ENCODE data around the gene NRP2.

Gene NRP2

DNA sequence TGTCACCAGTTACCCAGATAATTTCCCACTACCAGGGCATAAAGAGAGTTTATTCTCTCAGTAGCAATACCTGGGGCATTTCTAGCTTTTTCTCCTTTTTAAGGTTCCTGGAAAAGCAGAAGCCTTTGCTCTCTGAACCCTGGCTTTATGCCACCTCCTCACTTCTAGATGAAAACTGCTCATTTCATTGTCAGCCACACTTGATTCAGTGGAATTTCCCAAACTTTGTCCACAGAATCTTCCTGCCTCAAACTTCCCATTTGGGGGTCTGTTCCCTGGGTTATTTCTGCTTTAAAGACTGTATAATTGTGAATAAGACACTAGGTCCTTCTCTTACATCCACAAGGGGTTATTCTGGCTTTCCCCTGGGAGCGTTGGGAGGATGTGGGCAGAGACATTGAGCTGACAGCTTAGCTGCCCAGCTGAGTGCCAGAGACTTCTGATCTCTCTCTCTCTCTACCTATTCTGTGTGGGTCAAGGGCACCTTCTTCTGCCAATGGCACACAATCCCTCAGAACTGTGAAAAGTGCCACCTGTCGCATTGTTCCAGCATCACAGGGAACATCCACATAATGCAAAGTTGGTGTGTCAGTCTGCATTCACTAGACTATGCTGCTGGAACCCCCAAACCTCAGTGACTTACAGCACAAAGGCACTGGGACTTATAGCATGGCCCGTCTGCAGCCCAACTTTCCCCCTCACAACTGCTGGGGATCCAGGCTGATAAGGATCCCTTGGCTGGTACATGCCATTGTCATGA lies 19.9 kb upstream of the NRP2 start:
- H3K4me3 ChIP-seq (replicated peaks in 1 of 2; ENCODE audit: low read depth in 2 of 2, low read length in 2 of 2): no peak overlapping the region
- DNase-seq (ENCODE audit: low read depth in 2 of 2): no peak
- TF ChIP-seq, protein P1, sequence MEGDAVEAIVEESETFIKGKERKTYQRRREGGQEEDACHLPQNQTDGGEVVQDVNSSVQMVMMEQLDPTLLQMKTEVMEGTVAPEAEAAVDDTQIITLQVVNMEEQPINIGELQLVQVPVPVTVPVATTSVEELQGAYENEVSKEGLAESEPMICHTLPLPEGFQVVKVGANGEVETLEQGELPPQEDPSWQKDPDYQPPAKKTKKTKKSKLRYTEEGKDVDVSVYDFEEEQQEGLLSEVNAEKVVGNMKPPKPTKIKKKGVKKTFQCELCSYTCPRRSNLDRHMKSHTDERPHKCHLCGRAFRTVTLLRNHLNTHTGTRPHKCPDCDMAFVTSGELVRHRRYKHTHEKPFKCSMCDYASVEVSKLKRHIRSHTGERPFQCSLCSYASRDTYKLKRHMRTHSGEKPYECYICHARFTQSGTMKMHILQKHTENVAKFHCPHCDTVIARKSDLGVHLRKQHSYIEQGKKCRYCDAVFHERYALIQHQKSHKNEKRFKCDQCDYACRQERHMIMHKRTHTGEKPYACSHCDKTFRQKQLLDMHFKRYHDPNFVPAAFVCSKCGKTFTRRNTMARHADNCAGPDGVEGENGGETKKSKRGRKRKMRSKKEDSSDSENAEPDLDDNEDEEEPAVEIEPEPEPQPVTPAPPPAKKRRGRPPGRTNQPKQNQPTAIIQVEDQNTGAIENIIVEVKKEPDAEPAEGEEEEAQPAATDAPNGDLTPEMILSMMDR (IDR thresholded peaks at IDR 0.05; ENCODE audit: low read depth, low read length): no peak

DNA sequence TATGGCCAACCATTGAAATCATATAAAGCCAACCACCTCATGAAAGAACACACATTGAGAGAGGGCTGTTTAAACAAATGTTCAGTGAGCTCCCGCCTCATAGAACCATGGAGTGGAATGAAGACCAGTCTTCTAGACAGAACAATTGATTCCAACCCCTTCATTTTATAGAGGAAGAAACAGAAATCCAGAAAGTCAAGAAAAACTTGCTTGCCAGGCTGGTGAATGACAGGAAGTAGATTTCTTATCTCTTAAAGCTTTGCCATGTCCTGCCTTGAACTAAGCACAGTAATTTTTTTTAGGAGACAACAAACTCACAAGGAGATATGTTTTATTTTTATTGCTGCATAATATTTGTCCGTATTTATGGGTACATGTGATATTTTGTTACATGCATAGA lies 16.5 kb upstream of the NRP2 start:
- no peak overlapping the region for H3K4me3 ChIP-seq (replicated peaks in 1 of 2; ENCODE audit: low read depth in 2 of 2, low read length in 2 of 2)
- TF ChIP-seq, protein P1 (IDR thresholded peaks at IDR 0.05; ENCODE audit: low read depth, low read length): no peak
- no peak for DNase-seq (ENCODE audit: low read depth in 2 of 2)

GRCh38 chr2:205670292-205670691 lies 12.0 kb upstream of the NRP2 start:
- no peak overlapping the region for H3K4me3 ChIP-seq (replicated peaks in 1 of 2; ENCODE audit: low read depth in 2 of 2, low read length in 2 of 2)
- TF ChIP-seq, protein P1 (IDR thresholded peaks at IDR 0.05; ENCODE audit: low read depth, low read length): no peak
- no peak for DNase-seq (ENCODE audit: low read depth in 2 of 2)

- TF ChIP-seq, protein P1 (IDR thresholded peaks at IDR 0.05; ENCODE audit: low read depth, low read length): no peak
- DNase-seq (ENCODE audit: low read depth in 2 of 2): no peak
- H3K4me3 ChIP-seq (replicated peaks in 1 of 2; ENCODE audit: low read depth in 2 of 2, low read length in 2 of 2): no peak overlapping the region
These were observed 9.0 kb upstream of the NRP2 start for GRCh38 chr2:205673312-205673711.

GRCh38 chr2:205675861-205676516 lies 6.3 kb upstream of the NRP2 start:
- DNase-seq (ENCODE audit: low read depth in 2 of 2): peak; percentile 86 to 87
- TF ChIP-seq, protein P1 (IDR thresholded peaks at IDR 0.05; ENCODE audit: low read depth, low read length): peak; percentile 80
- H3K4me3 ChIP-seq (replicated peaks in 1 of 2; ENCODE audit: low read depth in 2 of 2, low read length in 2 of 2): no peak overlapping the region

DNA sequence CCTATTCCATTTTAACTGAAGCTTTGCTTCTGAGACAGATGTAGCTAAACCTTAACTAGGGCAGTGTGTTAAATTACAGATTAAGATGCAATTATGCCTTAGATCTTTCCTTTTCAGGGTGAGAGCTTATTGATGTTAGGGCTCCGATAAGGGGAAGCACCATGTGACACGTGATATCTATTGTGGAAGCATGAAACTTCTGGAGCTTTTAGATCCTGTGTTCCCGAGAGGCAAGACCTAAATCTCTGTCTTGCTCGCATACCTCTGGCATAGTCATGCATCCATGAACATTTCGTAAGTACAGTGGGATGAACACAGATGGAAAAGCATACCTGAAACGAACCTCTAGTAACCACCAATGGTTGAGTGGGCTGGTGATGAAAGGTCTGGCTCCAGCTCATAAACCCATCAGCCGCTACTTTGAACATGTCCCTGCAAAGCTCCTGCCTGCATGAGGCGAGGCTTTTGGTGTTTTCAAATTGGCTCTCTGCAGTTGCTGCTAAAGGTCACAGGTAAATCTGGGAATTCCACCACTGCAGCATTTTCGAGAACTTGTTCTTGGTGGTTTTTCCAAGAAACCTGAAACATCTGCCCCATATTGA lies 3.7 kb upstream of the NRP2 start:
- no peak overlapping the region for H3K4me3 ChIP-seq (replicated peaks in 1 of 2; ENCODE audit: low read depth in 2 of 2, low read length in 2 of 2)
- TF ChIP-seq, protein P1 (IDR thresholded peaks at IDR 0.05; ENCODE audit: low read depth, low read length): no peak
- no peak for DNase-seq (ENCODE audit: low read depth in 2 of 2)

Measured in cardiac fibroblast (primary cell).